GM18507 (cell line): ENCODE results near the gene FEZF2.

ENCODE experiments used
- DNase-seq: peaks from one replicate; pipeline ENCODE4 v3.0.0; 2011; ENCODE audit warnings: low read depth; ENCODE audit not compliant: insufficient read length; ENCODE audit errors: extremely low spot score
- FAIRE-seq: peaks from 2 replicates; lab custom pipeline; 2011; peaks lifted over from hg19 to GRCh38; lab: Jason Lieb, UNC

FEZF2 gene

DNA sequence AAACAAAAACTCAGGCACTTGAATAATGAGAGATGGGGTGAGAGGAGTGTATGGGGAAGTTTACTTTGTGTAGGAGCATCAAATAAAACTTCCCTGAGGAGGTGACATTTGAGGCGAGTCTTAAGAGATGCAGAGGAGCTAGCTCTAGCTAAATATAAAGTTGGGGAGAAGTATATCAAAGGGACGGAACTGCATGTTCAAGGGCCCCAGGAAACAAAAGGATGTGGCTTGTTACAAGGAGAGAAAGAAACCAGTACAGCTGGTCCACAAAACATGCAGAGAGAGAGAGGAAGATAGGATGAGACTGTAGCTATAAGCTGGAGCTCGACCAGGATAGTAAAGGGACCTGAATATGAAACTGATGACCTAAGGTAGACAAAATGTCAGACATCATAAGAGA is 17.6 kb downstream of the FEZF2 start:
- FAIRE-seq (no peak), DNase-seq (no peak)

DNA sequence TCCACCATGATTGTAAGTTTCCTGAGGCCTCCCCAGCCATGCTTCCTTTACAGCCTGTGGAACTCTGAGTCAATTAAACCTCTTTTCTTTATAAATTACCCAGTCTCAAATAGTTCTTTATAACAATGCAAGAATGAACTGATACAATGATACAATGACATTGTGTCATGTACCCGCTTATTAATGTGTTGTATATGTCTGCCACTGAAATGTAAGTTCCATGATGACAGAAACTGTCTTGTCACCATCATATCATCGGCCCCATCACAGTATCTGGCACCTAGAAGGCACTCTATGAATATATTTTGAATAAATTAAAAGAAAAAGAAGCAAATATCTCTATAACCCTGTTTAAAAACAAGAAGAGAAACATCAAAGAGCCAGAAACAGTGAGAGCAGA is 29.6 kb downstream of the FEZF2 start:
- FAIRE-seq (no peak), DNase-seq (no peak)

GRCh38 chr3:62335196-62335595 is 38.2 kb downstream of the FEZF2 start:
- FAIRE-seq, result no peak
- no peak for DNase-seq

- peak; percentile 33 for FAIRE-seq
- DNase-seq, result no peak
Measured at GRCh38 chr3:62332835-62333244, 40.5 kb downstream of the FEZF2 start.

DNA sequence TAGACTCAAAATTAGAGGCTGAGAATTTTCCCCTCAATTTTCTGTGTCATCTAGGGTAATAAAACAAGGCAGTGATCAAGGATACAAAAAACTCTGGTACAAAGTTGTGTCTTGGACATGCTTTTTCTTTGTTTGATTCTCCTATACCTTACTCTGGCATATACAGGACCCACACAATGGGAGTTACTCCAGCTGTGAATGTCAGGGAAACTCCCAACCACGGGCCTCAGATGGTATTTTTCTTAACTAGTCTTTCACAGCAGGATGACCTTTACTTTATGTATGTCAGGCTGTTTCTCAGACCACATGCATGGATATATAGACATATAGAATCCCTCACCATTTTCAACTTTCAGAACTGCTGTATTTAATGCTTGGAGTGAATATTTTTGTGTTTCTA is 41.3 kb downstream of the FEZF2 start:
- DNase-seq, result no peak
- no peak for FAIRE-seq

DNA sequence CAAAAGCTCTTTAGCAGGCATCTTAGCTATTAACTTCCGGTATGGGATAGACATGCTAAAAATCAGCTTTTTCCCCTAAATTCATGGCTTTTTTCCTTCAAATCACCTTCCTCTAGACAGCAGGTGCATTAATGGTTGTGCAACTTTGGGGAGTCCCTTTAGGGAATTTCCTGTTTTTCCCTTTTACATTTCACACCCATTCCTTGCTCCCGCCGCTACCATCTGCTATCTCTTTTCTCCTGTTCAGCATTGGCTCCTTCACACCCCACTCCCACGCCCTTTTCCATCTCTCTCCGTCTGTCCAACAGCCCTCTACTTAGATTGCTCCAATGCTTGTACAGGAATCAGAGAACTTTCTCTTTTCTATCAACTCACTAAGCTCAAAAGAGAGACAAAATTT is 43.4 kb downstream of the FEZF2 start:
- FAIRE-seq (no peak), DNase-seq (no peak)

DNA sequence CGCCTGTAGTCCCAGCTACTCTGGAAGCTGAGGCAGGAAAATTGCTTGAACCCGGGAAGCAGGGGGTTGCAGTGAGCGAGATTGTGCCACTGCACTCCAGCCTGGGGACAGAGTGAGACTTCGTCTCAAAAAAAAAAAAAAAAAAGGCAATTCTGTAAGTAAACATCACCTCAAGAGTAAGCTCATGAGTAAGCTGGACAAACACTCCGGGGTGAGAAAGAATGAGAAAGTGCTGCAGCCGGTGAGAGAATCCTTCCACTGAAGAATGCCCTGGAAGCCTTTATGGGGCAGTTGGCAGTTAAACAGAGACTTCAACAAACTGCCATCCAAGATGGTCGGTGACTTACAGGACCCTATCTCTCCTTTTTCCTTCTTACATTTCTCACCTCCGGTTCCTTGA is 47.5 kb downstream of the FEZF2 start:
- FAIRE-seq, result no peak
- no peak for DNase-seq

GRCh38 chr3:62323241-62323640 is 50.1 kb downstream of the FEZF2 start:
- no peak for FAIRE-seq

More at GRCh38 chr3:62323241-62323640, 50.1 kb downstream of the FEZF2 start:
- no peak for DNase-seq
